Thoracic aorta (tissue), 2 donors: ENCODE data around the gene MARCHF10. TPM values are rescaled to one million over a fixed set of nuclear protein-coding genes. Genes with fewer than 3 reads are reported as not detected.
"Not testable (repeated sequence)": the region's sequence is repeated elsewhere in the genome, so short reads cannot be mapped to it uniquely, and the experiment has no call there.

Experiments
- ATAC-seq: fragments of 150-250 bp; one replicate; pipeline ENCODE4 v1.8.0; 2017; ENCODE audit warnings: low read depth; ENCODE audit not compliant: insufficient number of reproducible peaks, low FRiP score
- DNase-seq: peaks from one replicate; pipeline ENCODE4 v3.0.0-alpha.2; 2020; ENCODE audit warnings: low spot score
- H3K27ac ChIP-seq, 2 donors: fragments of 200-600 bp; sonication (generic); 1 replicate in 1 of 2; 2 replicates in 1 of 2; pipeline ENCODE4 v1.5.1; 2016; ENCODE audit warnings: mild to moderate bottlenecking in 2 of 2, moderate library complexity in 2 of 2
- H3K27me3 ChIP-seq: fragments of 200-600 bp; sonication (generic); replicated peaks from 2 replicates; pipeline ENCODE4 v1.6.0; 2016; ENCODE audit warnings: mild to moderate bottlenecking; ENCODE audit not compliant: insufficient read depth
- H3K36me3 ChIP-seq: fragments of 200-600 bp; sonication (generic); one replicate; pipeline ENCODE4 v1.5.1; 2016
- H3K4me1 ChIP-seq, 2 donors: fragments of 200-600 bp; sonication (generic); 1 replicate in 1 of 2; 2 replicates in 1 of 2; pipeline versions ENCODE4 v1.5.1 to v1.6.0; 2016; ENCODE audit warnings: low read depth in 2 of 2, mild to moderate bottlenecking in 1 of 2; ENCODE audit not compliant: control insufficient read depth in 1 of 2
- H3K4me3 ChIP-seq: fragments of 200-600 bp; sonication (generic); 2 replicates; pipeline ENCODE4 v1.5.1; 2016; ENCODE audit warnings: mild to moderate bottlenecking
- H3K9me3 ChIP-seq: fragments of 200-600 bp; sonication (generic); 2 replicates; pipeline ENCODE4 v1.5.1; 2016
- CTCF ChIP-seq: fragments of 200-600 bp; sonication (generic); IDR thresholded peaks from one replicate; pipeline ENCODE4 v1.5.1; 2019; ENCODE audit warnings: antibody characterized with exemption
- total RNA-seq, 2 donors: library from RNA; depleted of rRNA; stranded (reverse); fragments of >200 nt; gene quantifications; one replicate each; pipeline versions ENCODE4 v1.1.0 to v1.2.3, GENCODE V29; 2016

MARCHF10 gene
- total RNA-seq, 2 donors from 2014 or later: not detected

- TF ChIP-seq CTCF: no peak
- H3K27me3 ChIP-seq: no peaks in the 10 kb centered on the region
- peaks cover 7 to 11% of the 10 kb centered on the region in 2 donors for H3K4me1 ChIP-seq
- no peak overlapping the region for H3K27ac ChIP-seq
- ATAC-seq: no peak
- H3K9me3 ChIP-seq: no peaks in the 10 kb centered on the region
- no peak for DNase-seq
- H3K36me3 ChIP-seq: peaks cover 27% of the 10 kb centered on the region
- no peak overlapping the region for H3K4me3 ChIP-seq
Measured at GRCh38 chr17:62692159-62692651, 115.9 kb downstream of the MARCHF10 start.

- not testable (repeated sequence) for ATAC-seq, H3K27ac ChIP-seq, DNase-seq, H3K4me1 ChIP-seq, H3K9me3 ChIP-seq, H3K4me3 ChIP-seq, H3K27me3 ChIP-seq
- peaks cover 31% of the 10 kb centered on the region for H3K36me3 ChIP-seq
Measured at GRCh38 chr17:62691589-62691915, 116.6 kb downstream of the MARCHF10 start.

- ATAC-seq (no peak), DNase-seq (no peak)
- H3K4me3 ChIP-seq: no peak overlapping the region
- no peaks in the 10 kb centered on the region for H3K9me3 ChIP-seq
- TF ChIP-seq CTCF: no peak
- no peak overlapping the region for H3K27ac ChIP-seq
- H3K4me1 ChIP-seq: no peaks in the 10 kb centered on the region
- H3K36me3 ChIP-seq: peaks cover 38% of the 10 kb centered on the region
- H3K27me3 ChIP-seq: no peaks in the 10 kb centered on the region
Measured at GRCh38 chr17:62690168-62690897, 117.8 kb downstream of the MARCHF10 start.

GRCh38 chr17:62689441-62690167 lies 118.5 kb downstream of the MARCHF10 start:
- H3K4me3 ChIP-seq: no peak overlapping the region
- no peak for TF ChIP-seq CTCF

GRCh38 chr17:62688398-62689160 lies 119.5 kb downstream of the MARCHF10 start:
- peaks cover 38% of the 10 kb centered on the region for H3K36me3 ChIP-seq
- H3K4me1 ChIP-seq: no peaks in the 10 kb centered on the region
- H3K9me3 ChIP-seq: no peaks in the 10 kb centered on the region
- H3K27ac ChIP-seq: no peak overlapping the region
- no peak overlapping the region for H3K4me3 ChIP-seq
- TF ChIP-seq CTCF: no peak
- no peak for ATAC-seq
- H3K27me3 ChIP-seq: no peaks in the 10 kb centered on the region
- DNase-seq: no peak

More at GRCh38 chr17:62689441-62690167, 118.5 kb downstream of the MARCHF10 start:
- Histone ChIP-seq H3K4me1 (no peaks in the 10 kb centered on the region), H3K9me3 (no peaks in the 10 kb centered on the region), H3K27me3 (no peaks in the 10 kb centered on the region), H3K36me3 (peaks cover 38% of the 10 kb centered on the region), H3K27ac (no peak overlapping the region)
- DNase-seq (no peak), ATAC-seq (no peak)
